HEK293 (cell line): ENCODE measurements around the gene DCAF6.

Experiments used
- ELK4 ChIP-seq: IDR thresholded peaks from 2 replicates; pipeline ENCODE4 v1.6.1; 2011; ENCODE audit warnings: mild to moderate bottlenecking, low read depth, low read length, borderline replicate concordance
- GFI1B ChIP-seq: fragments of 450-650 bp; formaldehyde crosslinking; IDR thresholded peaks from 2 replicates; pipeline ENCODE4 v1.5.1; 2016; ENCODE audit warnings: missing biosample characterization, missing genetic modification characterization
- HOXA7 ChIP-seq: sonication (generic); formaldehyde crosslinking; IDR thresholded peaks from 2 replicates; pipeline ENCODE4 v1.8.1; 2022; ENCODE audit warnings: missing genetic modification reagents, borderline replicate concordance
- HOXC10 ChIP-seq: sonication (generic); formaldehyde crosslinking; IDR thresholded peaks from 2 replicates; pipeline ENCODE4 v1.8.1; 2023; ENCODE audit warnings: mild to moderate bottlenecking, missing genetic modification reagents
- HOXD13 ChIP-seq: sonication (generic); formaldehyde crosslinking; IDR thresholded peaks from 2 replicates; pipeline ENCODE4 v1.8.0; 2022; ENCODE audit warnings: missing genetic modification reagents, borderline replicate concordance
- IKZF3 ChIP-seq: fragments of 450-650 bp; IDR thresholded peaks from 2 replicates; pipeline ENCODE4 v1.5.0; 2018; ENCODE audit warnings: missing biosample characterization, mild to moderate bottlenecking, missing genetic modification characterization, moderate library complexity
- KLF16 ChIP-seq: fragments of 450-650 bp; formaldehyde crosslinking; IDR thresholded peaks from 2 replicates; pipeline ENCODE4 v1.5.1; 2017; ENCODE audit warnings: missing biosample characterization, missing genetic modification characterization
- PATZ1 ChIP-seq: fragments of 450-650 bp; formaldehyde crosslinking; IDR thresholded peaks from 2 replicates; pipeline ENCODE4 v1.5.1; 2016; ENCODE audit warnings: missing biosample characterization, missing genetic modification characterization
- SP2 ChIP-seq: fragments of 450-650 bp; formaldehyde crosslinking; IDR thresholded peaks from 2 replicates; pipeline ENCODE4 v1.5.1; 2016; ENCODE audit warnings: missing biosample characterization, missing genetic modification characterization
- YY2 ChIP-seq: fragments of 450-650 bp; formaldehyde crosslinking; IDR thresholded peaks from 2 replicates; pipeline ENCODE4 v1.5.1; 2016; ENCODE audit warnings: missing biosample characterization, missing genetic modification characterization
- ZBTB17 ChIP-seq: fragments of 450-650 bp; formaldehyde crosslinking; IDR thresholded peaks from 2 replicates; pipeline ENCODE4 v1.5.1; 2016; ENCODE audit warnings: missing biosample characterization, missing genetic modification characterization
- ZBTB20 ChIP-seq: fragments of 450-650 bp; formaldehyde crosslinking; IDR thresholded peaks from 2 replicates; pipeline ENCODE4 v1.5.1; 2016; ENCODE audit warnings: missing biosample characterization, missing genetic modification characterization
- ZBTB44 ChIP-seq: fragments of 450-650 bp; IDR thresholded peaks from 2 replicates; pipeline ENCODE4 v1.5.1; 2018; ENCODE audit warnings: missing biosample characterization, mild to moderate bottlenecking, missing genetic modification characterization
- ZBTB48 ChIP-seq: fragments of 450-650 bp; formaldehyde crosslinking; IDR thresholded peaks from 2 replicates; pipeline ENCODE4 v1.5.1; 2016; ENCODE audit warnings: missing biosample characterization, missing genetic modification characterization
- ZBTB49 ChIP-seq: fragments of 450-650 bp; formaldehyde crosslinking; IDR thresholded peaks from 2 replicates; pipeline ENCODE4 v1.5.1; 2016; ENCODE audit warnings: missing biosample characterization, missing genetic modification characterization, low read depth
- ZBTB8A ChIP-seq: fragments of 450-650 bp; formaldehyde crosslinking; IDR thresholded peaks from 2 replicates; pipeline ENCODE4 v1.5.1; 2016; ENCODE audit warnings: missing biosample characterization, missing genetic modification characterization
- ZNF18 ChIP-seq: fragments of 450-650 bp; formaldehyde crosslinking; IDR thresholded peaks from 2 replicates; pipeline ENCODE4 v1.5.1; 2016; ENCODE audit warnings: missing biosample characterization, missing genetic modification characterization
- ZNF2 ChIP-seq: fragments of 450-650 bp; formaldehyde crosslinking; IDR thresholded peaks from 2 replicates; pipeline ENCODE4 v1.5.1; 2016; ENCODE audit warnings: missing biosample characterization, missing genetic modification characterization
- ZNF239 ChIP-seq: fragments of 450-650 bp; formaldehyde crosslinking; IDR thresholded peaks from 2 replicates; pipeline ENCODE4 v1.5.1; 2016; ENCODE audit warnings: missing biosample characterization, missing genetic modification characterization
- ZNF366 ChIP-seq: fragments of 450-650 bp; formaldehyde crosslinking; conservative IDR thresholded peaks from 2 replicates; pipeline ENCODE4 v1.5.1; 2016; ENCODE audit warnings: missing biosample characterization, missing genetic modification characterization
- ZNF37A ChIP-seq: fragments of 450-650 bp; IDR thresholded peaks from 2 replicates; pipeline ENCODE4 v1.5.1; 2018; ENCODE audit warnings: missing biosample characterization, missing genetic modification characterization
- ZNF416 ChIP-seq: fragments of 450-650 bp; formaldehyde crosslinking; IDR thresholded peaks from 2 replicates; pipeline ENCODE4 v1.5.1; 2016; ENCODE audit warnings: missing biosample characterization, missing genetic modification characterization
- ZNF423 ChIP-seq: fragments of 450-650 bp; formaldehyde crosslinking; IDR thresholded peaks from 2 replicates; pipeline ENCODE4 v1.5.1; 2016; ENCODE audit warnings: missing biosample characterization, missing genetic modification characterization
- ZNF549 ChIP-seq: fragments of 450-650 bp; IDR thresholded peaks from 2 replicates; pipeline ENCODE4 v1.5.1; 2018; ENCODE audit warnings: missing biosample characterization, missing genetic modification characterization, mild to moderate bottlenecking, inconsistent platforms, moderate library complexity
- ZNF561 ChIP-seq: fragments of 450-650 bp; IDR thresholded peaks from 2 replicates; pipeline ENCODE4 v1.5.1; 2018; ENCODE audit warnings: missing biosample characterization, missing genetic modification characterization, borderline replicate concordance
- ZNF600 ChIP-seq: fragments of 450-650 bp; formaldehyde crosslinking; IDR thresholded peaks from 2 replicates; pipeline ENCODE4 v1.5.1; 2016; ENCODE audit warnings: missing biosample characterization, missing genetic modification characterization
- ZNF639 ChIP-seq: fragments of 450-650 bp; formaldehyde crosslinking; IDR thresholded peaks from 2 replicates; pipeline ENCODE4 v1.5.1; 2016; ENCODE audit warnings: missing biosample characterization, missing genetic modification characterization
- ZNF670 ChIP-seq: fragments of 450-650 bp; formaldehyde crosslinking; IDR thresholded peaks from 2 replicates; pipeline ENCODE4 v1.5.1; 2016; ENCODE audit warnings: missing biosample characterization, missing genetic modification characterization, low read depth
- ZSCAN23 ChIP-seq: fragments of 450-650 bp; formaldehyde crosslinking; IDR thresholded peaks from 2 replicates; pipeline ENCODE4 v1.5.1; 2016; ENCODE audit warnings: missing biosample characterization, missing genetic modification characterization
- ZSCAN5A ChIP-seq: fragments of 450-650 bp; formaldehyde crosslinking; IDR thresholded peaks from 2 replicates; pipeline ENCODE4 v1.5.1; 2016; ENCODE audit warnings: missing biosample characterization, missing genetic modification characterization

The DCAF6 gene

GRCh38 chr1:168112673-168113305 lies 176.3 kb downstream of the DCAF6 start (continued):
- TF ChIP-seq ZNF639 (tag by site-specific recombination): no peak
- no peak for TF ChIP-seq ZBTB49 (tag by site-specific recombination)
- TF ChIP-seq YY2 (tag by site-specific recombination): no peak
- TF ChIP-seq ZBTB48 (tag by site-specific recombination): peak; percentile 62; the same call in 1 of the 2 replicates
- TF ChIP-seq SP2: no peak
- TF ChIP-seq ZSCAN5A: no peak
- TF ChIP-seq ZNF18 (tag by site-specific recombination): 0 out of 2 replicates have a peak, but pooled peaks have one; percentile 17
- no peak for TF ChIP-seq ZNF2
- TF ChIP-seq ZNF423 (tag by site-specific recombination): no peak
- TF ChIP-seq ZNF561 (tag by site-specific recombination): peak; percentile 41; the same call in 1 of the 2 replicates
- no peak for TF ChIP-seq KLF16 (tag by site-specific recombination)
- TF ChIP-seq HOXA7 (CRISPR knock-in tag): no peak
- no peak for TF ChIP-seq HOXD13 (CRISPR knock-in tag)
- no peak for TF ChIP-seq ZNF37A
- no peak for TF ChIP-seq ZSCAN23 (tag by site-specific recombination)
- no peak for TF ChIP-seq ZNF416 (tag by site-specific recombination)
- no peak for TF ChIP-seq ZNF670 (tag by site-specific recombination)
- TF ChIP-seq ZBTB20 (tag by site-specific recombination): peak; percentile 38; the same call in 1 of the 2 replicates
- TF ChIP-seq PATZ1 (tag by site-specific recombination): no peak
- no peak for TF ChIP-seq HOXC10 (CRISPR knock-in tag)
- TF ChIP-seq ZBTB8A (tag by site-specific recombination): peak; percentile 28; the same call in 1 of the 2 replicates
- peak; percentile 86 for TF ChIP-seq ZNF600
- 0 out of 2 replicates have a peak, but pooled peaks have one; percentile 31 for TF ChIP-seq ZBTB44
- TF ChIP-seq ZNF549: no peak
- TF ChIP-seq ELK4: no peak
- TF ChIP-seq ZBTB17 (tag by site-specific recombination): 0 out of 2 replicates have a peak, but pooled peaks have one; percentile 31
- no peak for TF ChIP-seq IKZF3 (tag by site-specific recombination)
- TF ChIP-seq ZNF239 (tag by site-specific recombination): no peak
- TF ChIP-seq GFI1B (tag by site-specific recombination): no peak
- TF ChIP-seq ZNF366 (tag by site-specific recombination): no peak
